Type B pancreatic cell (in vitro differentiated cells): Measurements from ENCODE around the gene LEKR1. TPM values are rescaled to one million over a fixed set of nuclear protein-coding genes. Genes with fewer than 3 reads are reported as not detected.

Source experiments
- DNase-seq: peaks from one replicate; pipeline ENCODE4 v3.0.0; 2021; ENCODE audit warnings: mixed read lengths; ENCODE audit not compliant: unreplicated experiment; ENCODE audit errors: extremely low spot score
- H3K27ac Mint-ChIP-seq: 2 replicates; pipeline ENCODE4 v1.8.0; 2021; ENCODE audit warnings: mild to moderate bottlenecking, mixed read lengths
- H3K27me3 Mint-ChIP-seq: 2 replicates; pipeline ENCODE4 v1.8.0; 2021; ENCODE audit warnings: mixed read lengths
- H3K36me3 Mint-ChIP-seq: 2 replicates; pipeline ENCODE4 v1.8.0; 2021; ENCODE audit warnings: mixed read lengths
- H3K4me1 Mint-ChIP-seq: one replicate; pipeline ENCODE4 v1.8.0; 2021; ENCODE audit warnings: mixed read lengths; ENCODE audit not compliant: unreplicated experiment
- H3K4me3 Mint-ChIP-seq: 2 replicates; pipeline ENCODE4 v1.8.0; 2021; ENCODE audit warnings: mild to moderate bottlenecking, mixed read lengths
- H3K9me3 Mint-ChIP-seq: 2 replicates; pipeline ENCODE4 v1.8.0; 2021; ENCODE audit warnings: mixed read lengths
- CTCF ChIP-seq: fragments of 200-600 bp; sonication (generic); conservative IDR thresholded peaks from 2 replicates; pipeline ENCODE4 v1.5.0; 2021; ENCODE audit warnings: antibody characterized with exemption, mild to moderate bottlenecking
- total RNA-seq: library from RNA; stranded (reverse); gene quantifications from 2 replicates; pipeline ENCODE4 v1.2.1, GENCODE V29; 2021; ENCODE audit warnings: low replicate concordance

The LEKR1 gene
- total RNA-seq, 1 donor from 2014 or later = 1.6 TPM

GRCh38 chr3:157078811-157079185, 252.6 kb downstream of the LEKR1 start:
- no peak for TF ChIP-seq CTCF
- peaks cover 3% of the 10 kb centered on the region for H3K27me3 Mint-ChIP-seq
- H3K4me3 Mint-ChIP-seq = no peak overlapping the region
- H3K36me3 Mint-ChIP-seq = no peaks in the 10 kb centered on the region
- H3K9me3 Mint-ChIP-seq = no peaks in the 10 kb centered on the region
- H3K27ac Mint-ChIP-seq = no peak overlapping the region
- DNase-seq = no peak
- peaks cover 42% of the 10 kb centered on the region for H3K4me1 Mint-ChIP-seq

GRCh38 chr3:157079676-157080369, 253.7 kb downstream of the LEKR1 start:
- Mint-ChIP-seq H3K27me3 (peaks cover 3% of the 10 kb centered on the region), H3K36me3 (no peaks in the 10 kb centered on the region), H3K4me1 (peaks cover 42% of the 10 kb centered on the region), H3K9me3 (no peaks in the 10 kb centered on the region), H3K4me3 (no peak overlapping the region), H3K27ac (peak overlapping the region; percentile 13)
- DNase-seq = no peak
- no peak for TF ChIP-seq CTCF

- Mint-ChIP-seq H3K27me3 (peaks cover 3% of the 10 kb centered on the region), H3K4me3 (peak overlapping the region; percentile 41), H3K4me1 (peaks cover 48% of the 10 kb centered on the region), H3K36me3 (no peaks in the 10 kb centered on the region), H3K27ac (peak overlapping the region; percentile 81), H3K9me3 (no peaks in the 10 kb centered on the region)
- peak; percentile 98 for TF ChIP-seq CTCF
- DNase-seq = peak; percentile 96
Measured at GRCh38 chr3:157081626-157082210, 255.6 kb downstream of the LEKR1 start.

GRCh38 chr3:157082305-157082982, 256.3 kb downstream of the LEKR1 start:
- no peak for DNase-seq
- Mint-ChIP-seq H3K4me1 (peaks cover 53% of the 10 kb centered on the region), H3K4me3 (no peak overlapping the region), H3K9me3 (no peaks in the 10 kb centered on the region), H3K27me3 (peaks cover 3% of the 10 kb centered on the region), H3K36me3 (no peaks in the 10 kb centered on the region), H3K27ac (peak overlapping the region; percentile 81)
- TF ChIP-seq CTCF = no peak

GRCh38 chr3:157083824-157084223, 257.7 kb downstream of the LEKR1 start:
- no peak overlapping the region for H3K4me3 Mint-ChIP-seq
- no peak for TF ChIP-seq CTCF
- H3K9me3 Mint-ChIP-seq = no peaks in the 10 kb centered on the region
- no peak overlapping the region for H3K27ac Mint-ChIP-seq
- H3K4me1 Mint-ChIP-seq = peaks cover 61% of the 10 kb centered on the region
- no peaks in the 10 kb centered on the region for H3K36me3 Mint-ChIP-seq
- DNase-seq = no peak
- H3K27me3 Mint-ChIP-seq = no peaks in the 10 kb centered on the region
